CD14-positive monocyte (primary cell): ENCODE measurements around the gene DUS4L. TPM values are rescaled to one million over a fixed set of nuclear protein-coding genes. Genes with fewer than 3 reads are reported as not detected.
"Not testable (repeated sequence)": the region's sequence is repeated elsewhere in the genome, so short reads cannot be mapped to it uniquely, and the experiment has no call there.

Experiments
- DNase-seq, 3 donors: peaks; one replicate each; pipeline ENCODE4 v3.0.0-alpha.2; 2011 to 2022
- H2AFZ ChIP-seq: 2 replicates; pipeline ENCODE4 v1.6.0; 2012; ENCODE audit warnings: mild to moderate bottlenecking, low read depth, low read length, inconsistent platforms; ENCODE audit not compliant: insufficient read depth, poor library complexity, severe bottlenecking
- H3K27ac ChIP-seq, 2 donors: 1 replicate in 1 of 2; 2 replicates in 1 of 2; pipeline ENCODE4 v1.5.1; 2012 to 2013; ENCODE audit warnings: low read length in 2 of 2, control low read depth in 1 of 2, inconsistent platforms in 1 of 2, low read depth in 1 of 2, mild to moderate bottlenecking in 1 of 2
- H3K27me3 ChIP-seq, 2 donors: one replicate each; pipeline versions ENCODE4 v1.6.0 to v1.6.1; 2011 to 2013; ENCODE audit warnings: low read length in 2 of 2; ENCODE audit not compliant: control insufficient read depth in 2 of 2, insufficient read depth in 2 of 2
- H3K36me3 ChIP-seq, 2 donors: replicated peaks in 1 of 2; 1 replicate in 1 of 2; 2 replicates in 1 of 2; pipeline versions ENCODE4 v1.5.1 to v1.6.1; 2012 to 2013; ENCODE audit warnings: low read length in 2 of 2, control low read depth in 1 of 2, inconsistent platforms in 1 of 2, mild to moderate bottlenecking in 1 of 2; ENCODE audit not compliant: insufficient read depth in 2 of 2, control insufficient read depth in 1 of 2
- H3K4me1 ChIP-seq, 2 donors: 1 replicate in 1 of 2; 2 replicates in 1 of 2; pipeline versions ENCODE4 v1.5.1 to v1.6.1; 2012 to 2013; ENCODE audit warnings: low read length in 2 of 2, control low read depth in 1 of 2, inconsistent platforms in 1 of 2, mild to moderate bottlenecking in 1 of 2, moderate library complexity in 1 of 2; ENCODE audit not compliant: insufficient read depth in 2 of 2, control insufficient read depth in 1 of 2
- H3K4me2 ChIP-seq: replicated peaks from 2 replicates; pipeline ENCODE3; 2012; ENCODE audit warnings: low read length, moderate library complexity, mild to moderate bottlenecking; ENCODE audit not compliant: poor library complexity, severe bottlenecking; ENCODE audit errors: extremely low read depth
- H3K4me3 ChIP-seq, 3 experiments: fragments of 200-600 bp in 1 of 3; sonication (generic) in 1 of 3; replicated peaks in 1 of 3; 1 replicate in 2 of 3; 2 replicates in 1 of 3; pipeline ENCODE4 v1.5.1; 2011 to 2013; ENCODE audit warnings: low read length in 3 of 3, mild to moderate bottlenecking in 3 of 3, control low read depth in 2 of 3, low read depth in 2 of 3, inconsistent platforms in 1 of 3, moderate library complexity in 1 of 3
- H3K79me2 ChIP-seq: 2 replicates; pipeline ENCODE4 v1.6.0; 2012; ENCODE audit warnings: mild to moderate bottlenecking, control low read depth, inconsistent platforms, low read length, moderate library complexity; ENCODE audit not compliant: insufficient read depth
- H3K9ac ChIP-seq: 2 replicates; pipeline ENCODE4 v1.6.0; 2017; ENCODE audit warnings: low read length, mild to moderate bottlenecking; ENCODE audit not compliant: insufficient read depth, poor library complexity, severe bottlenecking
- H3K9me3 ChIP-seq, 2 donors: replicated peaks in 1 of 2; 1 replicate in 1 of 2; 2 replicates in 1 of 2; pipeline versions ENCODE4 v1.5.1 to v1.6.1; 2012 to 2013; ENCODE audit warnings: low read length in 2 of 2, control low read depth in 1 of 2; ENCODE audit not compliant: control insufficient read depth in 1 of 2, insufficient read depth in 1 of 2
- H4K20me1 ChIP-seq: 2 replicates; pipeline ENCODE4 v1.6.0; 2012; ENCODE audit warnings: mild to moderate bottlenecking, low read length, control low read depth, moderate library complexity; ENCODE audit not compliant: insufficient read depth
- H3K27ac Mint-ChIP-seq, 7 donors: one replicate each; pipeline ENCODE4 v1.8.0; 2020; ENCODE audit warnings: mild to moderate bottlenecking in 7 of 7, mixed read lengths in 7 of 7, moderate library complexity in 6 of 7, inconsistent platforms in 2 of 7
- H3K27me3 Mint-ChIP-seq, 3 donors: one replicate each; pipeline ENCODE4 v1.8.0; 2021 to 2022; ENCODE audit warnings: low read depth in 3 of 3, mild to moderate bottlenecking in 3 of 3, mixed read lengths in 3 of 3, moderate library complexity in 3 of 3, inconsistent platforms in 1 of 3
- H3K36me3 Mint-ChIP-seq, 2 donors: one replicate each; pipeline ENCODE4 v1.8.0; 2020; ENCODE audit warnings: mixed read lengths in 2 of 2, inconsistent platforms in 1 of 2, mild to moderate bottlenecking in 1 of 2
- H3K4me1 Mint-ChIP-seq: one replicate; pipeline ENCODE4 v1.8.0; 2020; ENCODE audit warnings: mild to moderate bottlenecking, mixed read lengths
- H3K4me3 Mint-ChIP-seq, 2 donors: one replicate each; pipeline ENCODE4 v1.8.0; 2020; ENCODE audit warnings: mild to moderate bottlenecking in 2 of 2, mixed read lengths in 2 of 2, moderate library complexity in 1 of 2
- H3K9me3 Mint-ChIP-seq, 7 donors: one replicate each; pipeline ENCODE4 v1.8.0; 2020 to 2022; ENCODE audit warnings: mixed read lengths in 7 of 7, mild to moderate bottlenecking in 6 of 7, moderate library complexity in 6 of 7, inconsistent platforms in 2 of 7
- WGBS: methylation state at CpG from one replicate; pipeline ENCODE4 v1.1.5; 2013; ENCODE audit warnings: missing lambda C conversion rate; ENCODE audit not compliant: insufficient coverage; 5-methylcytosine and 5-hydroxymethylcytosine counted together
- intact Hi-C, 2 donors: fragments of 100-400 bp; cut with micrococcal nuclease; formaldehyde crosslinking; loops; one replicate each; pipeline versions ENCODE4 v1.15.0 to v1.15.1; 2023
- polyA plus RNA-seq, 3 donors: library from polyadenylated mRNA; depleted of rRNA in 1 of 3; unstranded in 2 of 3; stranded (reverse) in 1 of 3; fragments of 300-500 nt in 2 of 3; fragments of >200 nt in 1 of 3; fragmentation: Illumina TruSeq in 2 of 3; gene quantifications; 1 replicate in 2 of 3; 2 replicates in 1 of 3; pipeline ENCODE4 v1.2.3, GENCODE V29; 2012 to 2021
- TF ChIP-seq, protein P1 (sequence below): fragments of 200-600 bp; IDR thresholded peaks from one replicate; pipeline ENCODE4 v1.8.0; 2022; ENCODE audit warnings: antibody characterized with exemption, mild to moderate bottlenecking

Gene DUS4L
- polyA plus RNA-seq, 3 donors = 1.6 to 2.3 (median 1.7) TPM

DNA sequence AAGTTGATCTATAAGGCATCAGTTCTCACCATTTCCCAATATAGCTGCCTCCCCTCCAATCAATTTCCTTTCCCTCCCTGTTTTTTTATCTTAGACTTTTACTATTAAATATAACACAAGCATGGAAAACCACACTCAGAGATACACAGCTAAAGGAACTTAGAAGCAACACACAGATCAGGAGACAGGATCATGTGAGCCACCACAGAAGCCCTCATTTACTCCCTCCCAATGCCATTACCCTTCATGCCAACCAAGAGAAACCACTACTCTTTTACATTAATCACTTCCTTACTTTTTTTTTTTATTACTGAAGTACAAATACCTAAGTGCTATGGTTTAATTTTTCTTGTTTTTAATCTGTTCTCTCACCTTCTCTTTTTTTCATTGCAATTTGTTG, 33.0 kb upstream of the DUS4L start:
- TF ChIP-seq, protein P1, sequence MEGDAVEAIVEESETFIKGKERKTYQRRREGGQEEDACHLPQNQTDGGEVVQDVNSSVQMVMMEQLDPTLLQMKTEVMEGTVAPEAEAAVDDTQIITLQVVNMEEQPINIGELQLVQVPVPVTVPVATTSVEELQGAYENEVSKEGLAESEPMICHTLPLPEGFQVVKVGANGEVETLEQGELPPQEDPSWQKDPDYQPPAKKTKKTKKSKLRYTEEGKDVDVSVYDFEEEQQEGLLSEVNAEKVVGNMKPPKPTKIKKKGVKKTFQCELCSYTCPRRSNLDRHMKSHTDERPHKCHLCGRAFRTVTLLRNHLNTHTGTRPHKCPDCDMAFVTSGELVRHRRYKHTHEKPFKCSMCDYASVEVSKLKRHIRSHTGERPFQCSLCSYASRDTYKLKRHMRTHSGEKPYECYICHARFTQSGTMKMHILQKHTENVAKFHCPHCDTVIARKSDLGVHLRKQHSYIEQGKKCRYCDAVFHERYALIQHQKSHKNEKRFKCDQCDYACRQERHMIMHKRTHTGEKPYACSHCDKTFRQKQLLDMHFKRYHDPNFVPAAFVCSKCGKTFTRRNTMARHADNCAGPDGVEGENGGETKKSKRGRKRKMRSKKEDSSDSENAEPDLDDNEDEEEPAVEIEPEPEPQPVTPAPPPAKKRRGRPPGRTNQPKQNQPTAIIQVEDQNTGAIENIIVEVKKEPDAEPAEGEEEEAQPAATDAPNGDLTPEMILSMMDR = no peak
- Histone ChIP-seq H3K4me2 (no peak overlapping the region), H3K9ac (no peak overlapping the region), H3K36me3 (peaks cover 17 to 50% of the 10 kb centered on the region in 2 donors), H3K4me1 (no peaks in the 10 kb centered on the region), H3K9me3 (no peaks in the 10 kb centered on the region), H3K27ac (no peak overlapping the region), H2AFZ (no peak overlapping the region), H4K20me1 (peaks cover 8% of the 10 kb centered on the region), H3K79me2 (no peaks in the 10 kb centered on the region), H3K4me3 (no peak overlapping the region), H3K27me3 (no peaks in the 10 kb centered on the region)
- H3K27me3 Mint-ChIP-seq = no peaks in the 10 kb centered on the region
- H3K36me3 Mint-ChIP-seq = peaks cover 47 to 60% of the 10 kb centered on the region in 2 donors
- no peak for DNase-seq
- intact Hi-C loops = no loop called here
- H3K27ac Mint-ChIP-seq = no peak overlapping the region
- H3K9me3 Mint-ChIP-seq = peaks cover 0 to 8% (median 4%) of the 10 kb centered on the region in 7 donors
- H3K4me1 Mint-ChIP-seq = peaks cover 2% of the 10 kb centered on the region
- H3K4me3 Mint-ChIP-seq = no peak overlapping the region

GRCh38 chr7:107534139-107534538, 29.6 kb upstream of the DUS4L start:
- no peak overlapping the region for H2AFZ ChIP-seq
- H4K20me1 ChIP-seq = peaks cover 11% of the 10 kb centered on the region
- DNase-seq = no peak
- no peak overlapping the region for H3K4me3 ChIP-seq
- H3K9ac ChIP-seq = no peak overlapping the region
- no peaks in the 10 kb centered on the region for H3K4me1 ChIP-seq
- H3K36me3 ChIP-seq = peaks cover 19 to 49% of the 10 kb centered on the region in 2 donors
- H3K27ac ChIP-seq = no peak overlapping the region
- H3K27me3 ChIP-seq = no peaks in the 10 kb centered on the region
- no peak overlapping the region for H3K4me2 ChIP-seq
- TF ChIP-seq, protein P1 = no peak
- H3K79me2 ChIP-seq = peaks cover 7% of the 10 kb centered on the region
- no peak overlapping the region for H3K4me3 Mint-ChIP-seq
- intact Hi-C loops = no loop called here
- peaks cover 54 to 74% of the 10 kb centered on the region in 2 donors for H3K36me3 Mint-ChIP-seq
- H3K4me1 Mint-ChIP-seq = peaks cover 2% of the 10 kb centered on the region
- H3K9me3 ChIP-seq = no peaks in the 10 kb centered on the region
- H3K9me3 Mint-ChIP-seq = peaks cover 2 to 11% (median 7%) of the 10 kb centered on the region in 7 donors
- no peak overlapping the region for H3K27ac Mint-ChIP-seq
- H3K27me3 Mint-ChIP-seq = no peaks in the 10 kb centered on the region

GRCh38 chr7:107537228-107537627, 26.5 kb upstream of the DUS4L start:
- H3K9me3 ChIP-seq, H3K9ac ChIP-seq, H3K4me3 ChIP-seq, H3K27ac ChIP-seq, H2AFZ ChIP-seq, DNase-seq, H3K4me3 Mint-ChIP-seq, H3K4me2 ChIP-seq, H3K79me2 ChIP-seq, H3K27me3 ChIP-seq, H3K27ac Mint-ChIP-seq, intact Hi-C loops, H3K27me3 Mint-ChIP-seq, H3K4me1 Mint-ChIP-seq, H3K4me1 ChIP-seq: not testable (repeated sequence)
- peaks cover 2 to 11% (median 7%) of the 10 kb centered on the region in 7 donors for H3K9me3 Mint-ChIP-seq
- H3K36me3 ChIP-seq = peaks cover 26 to 51% of the 10 kb centered on the region in 2 donors
- peaks cover 55 to 77% of the 10 kb centered on the region in 2 donors for H3K36me3 Mint-ChIP-seq
- 100% methylated on average over 2 of the region's 4 CpGs for WGBS
- H4K20me1 ChIP-seq = peaks cover 11% of the 10 kb centered on the region
